Loucy (cell line): Measurements from ENCODE around the gene TRPM8.

Experiments used
- H2AFZ ChIP-seq: fragments of 200-600 bp; sonication (generic); 2 replicates; pipeline ENCODE4 v1.6.0; 2016; ENCODE audit warnings: antibody characterized with exemption, mild to moderate bottlenecking, low read length, moderate library complexity
- H3F3A ChIP-seq: fragments of 200-600 bp; 2 replicates; pipeline ENCODE4 v1.6.0; 2016; ENCODE audit warnings: antibody characterized with exemption, low read depth, mild to moderate bottlenecking
- H3K27me3 ChIP-seq: fragments of 200-600 bp; sonication (generic); 2 replicates; pipeline ENCODE4 v1.6.1; 2014; ENCODE audit warnings: low read length, mild to moderate bottlenecking; ENCODE audit not compliant: insufficient read depth, poor library complexity, severe bottlenecking
- H3K36me3 ChIP-seq: fragments of 200-600 bp; sonication (generic); 2 replicates; pipeline ENCODE4 v1.6.1; 2016; ENCODE audit warnings: low read length; ENCODE audit not compliant: insufficient read depth
- H3K4me1 ChIP-seq: fragments of 200-600 bp; sonication (generic); 2 replicates; pipeline ENCODE4 v1.5.1; 2014; ENCODE audit warnings: low read length, mild to moderate bottlenecking; ENCODE audit not compliant: insufficient read depth, poor library complexity, severe bottlenecking
- H3K4me2 ChIP-seq: fragments of 200-600 bp; sonication (generic); 2 replicates; pipeline ENCODE4 v1.6.0; 2014; ENCODE audit warnings: antibody characterized with exemption, low read length, low read depth, mild to moderate bottlenecking; ENCODE audit not compliant: poor library complexity, severe bottlenecking
- H3K4me3 ChIP-seq: fragments of 200-600 bp; sonication (generic); 2 replicates; pipeline ENCODE4 v1.5.1; 2014; ENCODE audit warnings: low read length, mild to moderate bottlenecking, mixed read lengths; ENCODE audit not compliant: poor library complexity, severe bottlenecking
- H3K79me2 ChIP-seq: fragments of 200-600 bp; sonication (generic); 2 replicates; pipeline ENCODE4 v1.6.1; 2014; ENCODE audit warnings: low read length; ENCODE audit not compliant: insufficient read depth
- H3K9ac ChIP-seq: fragments of 200-600 bp; sonication (generic); 2 replicates; pipeline ENCODE4 v1.6.0; 2014; ENCODE audit warnings: mild to moderate bottlenecking, low read depth, low read length, moderate library complexity; ENCODE audit not compliant: poor library complexity, severe bottlenecking
- H3K9me2 ChIP-seq: fragments of 200-600 bp; sonication (generic); replicated peaks from 2 replicates; pipeline ENCODE4 v1.6.1; 2016; ENCODE audit warnings: low read depth, low read length, mixed read lengths
- H3K9me3 ChIP-seq: fragments of 200-600 bp; sonication (generic); 2 replicates; pipeline ENCODE4 v1.6.1; 2014; ENCODE audit warnings: mild to moderate bottlenecking, antibody characterized with exemption, low read length, low read depth; ENCODE audit not compliant: insufficient read depth
- H4K20me1 ChIP-seq: fragments of 200-600 bp; sonication (generic); 2 replicates; pipeline ENCODE4 v1.6.0; 2014; ENCODE audit warnings: antibody characterized with exemption, low read length, mild to moderate bottlenecking; ENCODE audit not compliant: insufficient read depth, poor library complexity, severe bottlenecking
- EZH2phosphoT487 ChIP-seq: fragments of 200-600 bp; IDR thresholded peaks from 2 replicates; pipeline ENCODE4 v1.6.1; 2018; ENCODE audit warnings: antibody characterized with exemption, mild to moderate bottlenecking, moderate library complexity, borderline replicate concordance
- TF ChIP-seq, protein P1 (sequence below): fragments of 200-600 bp; sonication (generic); conservative IDR thresholded peaks from 2 replicates; pipeline ENCODE4 v1.5.1; 2014; ENCODE audit warnings: mild to moderate bottlenecking, antibody characterized with exemption, low read length

TRPM8 gene

DNA sequence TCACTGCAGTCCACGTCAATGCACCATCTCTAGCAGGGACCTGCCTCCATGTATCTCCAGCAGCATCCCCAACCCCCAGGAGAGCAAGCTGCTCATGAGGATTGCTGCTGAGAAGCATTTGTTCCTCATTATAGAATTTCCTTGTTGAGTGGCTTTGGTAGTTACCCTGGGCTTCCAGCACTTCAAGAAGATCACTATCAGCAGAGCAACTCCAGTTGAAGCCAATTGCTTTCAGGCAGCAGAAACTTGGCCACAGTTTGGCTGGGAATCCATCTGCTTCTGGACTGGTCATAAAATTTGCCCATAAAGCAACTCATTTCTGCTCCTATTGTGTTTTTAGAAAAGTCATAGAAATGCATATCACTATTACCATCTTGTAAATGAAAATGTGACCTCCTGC is 17.4 kb downstream of the TRPM8 start:
- Histone ChIP-seq H3K27me3 (no peaks in the 10 kb centered on the region), H3K36me3 (no peaks in the 10 kb centered on the region), H3K4me2 (no peak overlapping the region), H3F3A (no peaks in the 10 kb centered on the region), H3K9ac (no peak overlapping the region), H4K20me1 (no peaks in the 10 kb centered on the region), H3K79me2 (no peaks in the 10 kb centered on the region), H3K9me2 (no peaks in the 10 kb centered on the region), H2AFZ (no peak overlapping the region), H3K4me3 (no peak overlapping the region), H3K4me1 (no peaks in the 10 kb centered on the region), H3K9me3 (no peaks in the 10 kb centered on the region)
- TF ChIP-seq, protein P1, sequence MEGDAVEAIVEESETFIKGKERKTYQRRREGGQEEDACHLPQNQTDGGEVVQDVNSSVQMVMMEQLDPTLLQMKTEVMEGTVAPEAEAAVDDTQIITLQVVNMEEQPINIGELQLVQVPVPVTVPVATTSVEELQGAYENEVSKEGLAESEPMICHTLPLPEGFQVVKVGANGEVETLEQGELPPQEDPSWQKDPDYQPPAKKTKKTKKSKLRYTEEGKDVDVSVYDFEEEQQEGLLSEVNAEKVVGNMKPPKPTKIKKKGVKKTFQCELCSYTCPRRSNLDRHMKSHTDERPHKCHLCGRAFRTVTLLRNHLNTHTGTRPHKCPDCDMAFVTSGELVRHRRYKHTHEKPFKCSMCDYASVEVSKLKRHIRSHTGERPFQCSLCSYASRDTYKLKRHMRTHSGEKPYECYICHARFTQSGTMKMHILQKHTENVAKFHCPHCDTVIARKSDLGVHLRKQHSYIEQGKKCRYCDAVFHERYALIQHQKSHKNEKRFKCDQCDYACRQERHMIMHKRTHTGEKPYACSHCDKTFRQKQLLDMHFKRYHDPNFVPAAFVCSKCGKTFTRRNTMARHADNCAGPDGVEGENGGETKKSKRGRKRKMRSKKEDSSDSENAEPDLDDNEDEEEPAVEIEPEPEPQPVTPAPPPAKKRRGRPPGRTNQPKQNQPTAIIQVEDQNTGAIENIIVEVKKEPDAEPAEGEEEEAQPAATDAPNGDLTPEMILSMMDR: no peak
- TF ChIP-seq EZH2phosphoT487: no peak

DNA sequence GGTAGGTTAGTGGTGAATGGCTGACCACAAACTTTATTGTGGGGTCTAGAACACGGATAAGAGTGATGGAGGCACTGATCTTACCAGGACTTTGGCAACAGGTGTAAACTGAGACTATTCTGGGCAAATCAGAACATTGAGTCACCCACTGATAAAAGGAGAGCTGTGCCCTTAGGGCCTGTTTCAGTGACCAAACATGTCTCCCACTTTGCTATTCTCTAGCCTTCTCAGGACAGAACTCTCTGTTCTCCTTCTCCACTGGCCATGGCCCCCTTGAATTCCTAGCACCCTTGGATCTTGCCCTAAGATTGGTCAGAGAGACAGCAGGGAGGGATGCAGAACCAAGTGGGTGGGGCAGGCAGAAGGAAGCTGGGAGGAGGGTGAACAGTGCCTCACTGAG is 18.3 kb downstream of the TRPM8 start:
- Histone ChIP-seq H3K9me2 (no peaks in the 10 kb centered on the region), H3K9me3 (no peaks in the 10 kb centered on the region), H3K9ac (no peak overlapping the region), H4K20me1 (no peaks in the 10 kb centered on the region), H3K4me1 (no peaks in the 10 kb centered on the region), H3K79me2 (no peaks in the 10 kb centered on the region), H3K4me2 (no peak overlapping the region), H3K36me3 (no peaks in the 10 kb centered on the region), H3K27me3 (no peaks in the 10 kb centered on the region), H3F3A (no peaks in the 10 kb centered on the region), H3K4me3 (no peak overlapping the region), H2AFZ (no peak overlapping the region)
- TF ChIP-seq, protein P1: no peak
- no peak for TF ChIP-seq EZH2phosphoT487

DNA sequence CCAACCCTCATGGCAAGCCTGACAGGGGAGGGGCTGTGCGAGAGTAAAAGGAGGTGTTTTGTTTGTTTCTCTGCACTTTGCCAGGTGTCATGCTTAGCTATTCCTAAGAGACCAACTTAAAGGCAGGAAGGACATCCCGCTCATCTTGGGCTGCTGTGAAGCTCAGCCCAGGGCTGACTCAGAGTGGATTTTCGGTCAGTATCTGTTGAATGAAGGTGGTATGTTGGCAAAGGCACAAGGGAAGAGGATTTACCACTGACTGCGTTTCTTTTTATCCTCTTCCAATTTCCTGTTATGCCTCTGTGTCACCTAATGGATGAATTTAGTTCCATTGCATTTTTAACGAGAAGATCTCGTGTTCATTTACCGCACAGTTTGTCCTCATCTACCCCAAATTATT is 18.9 kb downstream of the TRPM8 start:
- no peaks in the 10 kb centered on the region for H3K9me3 ChIP-seq
- H3K4me3 ChIP-seq: no peak overlapping the region
- no peaks in the 10 kb centered on the region for H3F3A ChIP-seq
- H3K9me2 ChIP-seq: no peaks in the 10 kb centered on the region
- no peak overlapping the region for H3K9ac ChIP-seq
- no peak overlapping the region for H3K4me2 ChIP-seq
- no peaks in the 10 kb centered on the region for H4K20me1 ChIP-seq
- no peaks in the 10 kb centered on the region for H3K79me2 ChIP-seq
- no peak for TF ChIP-seq EZH2phosphoT487
- TF ChIP-seq, protein P1: no peak
- H3K4me1 ChIP-seq: no peaks in the 10 kb centered on the region
- no peaks in the 10 kb centered on the region for H3K27me3 ChIP-seq
- H3K36me3 ChIP-seq: no peaks in the 10 kb centered on the region
- no peak overlapping the region for H2AFZ ChIP-seq
